Parathyroid adenoma (tissue), 2 donors: ENCODE results near the gene KIR3DL3.
"Not testable (repeated sequence)": the region's sequence is repeated elsewhere in the genome, so short reads cannot be mapped to it uniquely, and the experiment has no call there.

Experiments
- H2AFZ ChIP-seq: fragments of 300-600 bp; sonication (generic); one replicate; pipeline ENCODE4 v1.7.0; 2017; ENCODE audit warnings: antibody characterized with exemption, mild to moderate bottlenecking
- H3K27ac ChIP-seq: fragments of 300-600 bp; sonication (generic); one replicate; pipeline ENCODE4 v1.7.0; 2017
- H3K27me3 ChIP-seq: fragments of 300-600 bp; sonication (generic); one replicate; pipeline ENCODE4 v1.7.0; 2017; ENCODE audit warnings: low read length; ENCODE audit not compliant: control insufficient read depth, insufficient read depth
- H3K36me3 ChIP-seq: fragments of 300-600 bp; sonication (generic); one replicate; pipeline ENCODE4 v1.7.0; 2017; ENCODE audit warnings: low read length; ENCODE audit not compliant: control insufficient read depth, insufficient read depth
- H3K4me1 ChIP-seq: fragments of 300-600 bp; sonication (generic); one replicate; pipeline ENCODE4 v1.7.0; 2017; ENCODE audit warnings: control low read depth
- H3K4me2 ChIP-seq: fragments of 300-600 bp; sonication (generic); one replicate; pipeline ENCODE4 v1.7.0; 2017; ENCODE audit warnings: low read length
- H3K4me3 ChIP-seq: fragments of 300-600 bp; sonication (generic); one replicate; pipeline ENCODE4 v1.7.0; 2017; ENCODE audit warnings: low read depth, low read length
- H3K79me2 ChIP-seq: fragments of 300-600 bp; sonication (generic); one replicate; pipeline ENCODE4 v1.7.0; 2017; ENCODE audit warnings: control low read depth
- H3K9ac ChIP-seq: fragments of 300-600 bp; sonication (generic); one replicate; pipeline ENCODE4 v1.7.0; 2017; ENCODE audit warnings: mild to moderate bottlenecking
- H3K9me3 ChIP-seq: fragments of 300-600 bp; sonication (generic); one replicate; pipeline ENCODE4 v1.7.0; 2017; ENCODE audit warnings: low read length; ENCODE audit not compliant: control insufficient read depth
- TF ChIP-seq, protein P1 (sequence below): fragments of 300-600 bp; sonication (generic); IDR thresholded peaks from one replicate; pipeline ENCODE4 v1.7.0; 2017; ENCODE audit warnings: antibody characterized with exemption, mild to moderate bottlenecking
- donor health status: primary hyperparathyroidism.

Gene KIR3DL3

DNA sequence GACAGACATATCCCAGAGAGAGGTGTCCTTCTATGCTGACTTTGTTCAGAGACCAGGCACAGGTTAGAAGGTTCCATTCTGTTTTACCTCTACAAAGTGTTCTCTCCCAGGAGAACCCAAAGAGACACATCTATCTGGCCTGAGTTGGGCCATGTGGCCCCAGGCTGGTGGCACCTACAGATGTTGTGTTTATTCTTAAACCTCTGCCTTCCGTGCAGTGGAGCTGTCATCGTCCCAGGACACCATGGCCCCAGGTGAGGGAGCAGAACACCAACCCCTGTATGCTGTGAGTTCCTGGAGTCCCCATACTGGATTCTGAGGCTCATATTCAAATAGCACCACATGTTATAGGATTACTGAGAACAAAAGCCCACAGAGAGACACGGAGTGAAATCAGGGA is 3.9 kb downstream of the KIR3DL3 start:
- Histone ChIP-seq H3K4me2 (no peak overlapping the region), H3K9ac (no peak overlapping the region), H3K27me3 (no peaks in the 10 kb centered on the region), H3K27ac (no peak overlapping the region), H3K9me3 (no peaks in the 10 kb centered on the region), H2AFZ (no peak overlapping the region), H3K36me3 (no peaks in the 10 kb centered on the region), H3K79me2 (no peaks in the 10 kb centered on the region), H3K4me3 (no peak overlapping the region), H3K4me1 (no peaks in the 10 kb centered on the region)
- TF ChIP-seq, protein P1, sequence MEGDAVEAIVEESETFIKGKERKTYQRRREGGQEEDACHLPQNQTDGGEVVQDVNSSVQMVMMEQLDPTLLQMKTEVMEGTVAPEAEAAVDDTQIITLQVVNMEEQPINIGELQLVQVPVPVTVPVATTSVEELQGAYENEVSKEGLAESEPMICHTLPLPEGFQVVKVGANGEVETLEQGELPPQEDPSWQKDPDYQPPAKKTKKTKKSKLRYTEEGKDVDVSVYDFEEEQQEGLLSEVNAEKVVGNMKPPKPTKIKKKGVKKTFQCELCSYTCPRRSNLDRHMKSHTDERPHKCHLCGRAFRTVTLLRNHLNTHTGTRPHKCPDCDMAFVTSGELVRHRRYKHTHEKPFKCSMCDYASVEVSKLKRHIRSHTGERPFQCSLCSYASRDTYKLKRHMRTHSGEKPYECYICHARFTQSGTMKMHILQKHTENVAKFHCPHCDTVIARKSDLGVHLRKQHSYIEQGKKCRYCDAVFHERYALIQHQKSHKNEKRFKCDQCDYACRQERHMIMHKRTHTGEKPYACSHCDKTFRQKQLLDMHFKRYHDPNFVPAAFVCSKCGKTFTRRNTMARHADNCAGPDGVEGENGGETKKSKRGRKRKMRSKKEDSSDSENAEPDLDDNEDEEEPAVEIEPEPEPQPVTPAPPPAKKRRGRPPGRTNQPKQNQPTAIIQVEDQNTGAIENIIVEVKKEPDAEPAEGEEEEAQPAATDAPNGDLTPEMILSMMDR = no peak

DNA sequence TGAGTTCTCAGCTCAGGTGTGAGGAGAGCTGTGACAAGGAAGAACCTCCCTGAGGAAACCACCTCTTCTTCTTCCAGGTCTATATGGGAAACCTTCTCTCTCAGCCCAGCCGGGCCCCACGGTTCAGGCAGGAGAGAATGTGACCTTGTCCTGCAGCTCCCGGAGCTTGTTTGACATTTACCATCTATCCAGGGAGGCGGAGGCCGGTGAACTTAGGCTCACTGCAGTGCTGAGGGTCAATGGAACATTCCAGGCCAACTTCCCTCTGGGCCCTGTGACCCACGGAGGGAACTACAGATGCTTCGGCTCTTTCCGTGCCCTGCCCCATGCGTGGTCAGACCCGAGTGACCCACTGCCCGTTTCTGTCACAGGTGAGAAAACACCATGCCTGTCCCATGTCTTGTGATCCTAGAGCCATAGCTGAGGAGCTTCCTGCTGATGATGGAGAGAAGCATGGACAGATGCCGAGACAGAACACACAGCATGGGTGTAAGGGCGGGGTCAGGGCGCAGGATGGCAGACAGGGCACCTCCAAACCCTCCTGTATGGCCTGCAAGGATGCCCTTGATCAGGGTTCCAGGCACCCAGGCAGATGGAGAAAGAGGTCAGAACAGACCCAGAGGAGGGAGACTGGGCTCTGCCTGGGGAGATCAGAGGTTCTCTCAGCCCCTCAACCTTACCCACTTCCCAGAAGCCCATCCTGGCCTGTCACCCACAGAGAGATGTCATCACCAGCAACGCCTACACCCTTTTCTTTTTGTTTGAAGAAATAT is 5.4 kb downstream of the KIR3DL3 start:
- H3K4me1 ChIP-seq = no peaks in the 10 kb centered on the region
- no peaks in the 10 kb centered on the region for H3K79me2 ChIP-seq
- no peak overlapping the region for H3K4me2 ChIP-seq
- no peaks in the 10 kb centered on the region for H3K9me3 ChIP-seq
- no peak overlapping the region for H3K4me3 ChIP-seq
- no peaks in the 10 kb centered on the region for H3K36me3 ChIP-seq
- H3K27me3 ChIP-seq = no peaks in the 10 kb centered on the region
- no peak overlapping the region for H2AFZ ChIP-seq
- TF ChIP-seq, protein P1 = no peak
- H3K9ac ChIP-seq = no peak overlapping the region
- no peak overlapping the region for H3K27ac ChIP-seq

DNA sequence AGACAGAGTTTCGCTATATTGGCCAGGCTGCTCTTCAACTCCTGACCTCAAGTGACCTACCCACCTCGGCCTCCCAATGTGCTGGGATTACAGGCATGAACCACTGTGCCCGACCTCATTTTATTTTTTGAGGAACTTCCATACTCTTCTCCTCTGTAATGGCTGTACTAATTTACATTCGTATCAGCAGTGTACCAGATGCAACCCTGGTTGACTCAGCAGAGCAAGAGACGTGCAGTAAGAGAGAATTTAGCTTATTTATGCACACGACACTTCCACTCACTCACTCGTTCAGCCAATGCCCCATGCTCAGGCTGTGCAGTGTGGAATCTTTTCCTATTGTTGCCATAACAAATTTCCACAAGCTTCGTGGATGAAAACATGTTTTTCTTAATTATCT is 6.9 kb downstream of the KIR3DL3 start:
- Histone ChIP-seq H3K27me3 (no peaks in the 10 kb centered on the region), H3K4me1 (no peaks in the 10 kb centered on the region), H3K36me3 (no peaks in the 10 kb centered on the region), H3K27ac (no peak overlapping the region), H2AFZ (no peak overlapping the region), H3K79me2 (no peaks in the 10 kb centered on the region), H3K4me3 (no peak overlapping the region), H3K9me3 (no peaks in the 10 kb centered on the region), H3K4me2 (no peak overlapping the region), H3K9ac (no peak overlapping the region)
- TF ChIP-seq, protein P1 = no peak

DNA sequence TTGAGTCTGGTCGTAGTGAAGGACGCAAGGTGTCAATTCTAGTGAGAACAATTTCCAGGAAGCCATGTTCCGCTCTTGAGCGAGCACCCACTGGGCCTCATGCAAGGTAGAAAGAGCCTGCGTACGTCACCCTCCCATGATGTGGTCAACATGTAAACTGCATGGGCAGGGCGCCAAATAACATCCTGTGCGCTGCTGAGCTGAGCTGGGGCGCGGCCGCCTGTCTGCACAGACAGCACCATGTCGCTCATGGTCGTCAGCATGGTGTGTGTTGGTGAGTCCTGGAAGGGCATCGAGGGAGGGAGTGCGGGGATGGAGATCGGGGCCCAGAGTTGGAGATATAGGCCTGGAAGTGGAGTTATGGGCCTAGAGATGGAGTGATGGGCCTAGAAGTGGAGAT is 14.1 kb downstream of the KIR3DL3 start, which contains the start of gene KIR2DL3:
Gene KIR2DL3, plus strand, starts transcription at position 208 of the 400 bp plus-strand sequence. Its CDS starts 33 bp downstream, at position 241.
- H3K27ac ChIP-seq, H2AFZ ChIP-seq, H3K4me3 ChIP-seq, H3K4me1 ChIP-seq, H3K27me3 ChIP-seq, H3K79me2 ChIP-seq, H3K9ac ChIP-seq, H3K9me3 ChIP-seq, H3K4me2 ChIP-seq, H3K36me3 ChIP-seq: not testable (repeated sequence)

DNA sequence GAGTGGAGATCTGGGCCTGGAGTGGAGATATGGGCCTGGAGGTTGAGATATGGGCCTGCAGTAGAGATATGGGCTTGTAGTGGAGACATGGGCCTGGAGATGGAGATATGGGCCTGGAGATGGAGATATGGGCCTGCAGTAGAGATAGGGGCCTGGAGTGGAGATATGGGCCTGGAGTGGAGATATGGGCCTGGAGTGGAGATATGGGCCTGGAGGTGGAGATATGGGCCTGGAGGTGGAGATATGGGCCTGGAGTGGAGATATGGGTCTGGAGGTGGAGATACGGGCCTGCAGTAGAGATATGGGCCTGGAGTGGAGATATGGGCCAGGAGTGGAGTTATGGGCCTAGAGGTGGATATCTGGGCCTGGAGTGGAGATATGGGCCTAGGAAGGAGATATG is 14.5 kb downstream of the KIR3DL3 start:
- H3K4me3 ChIP-seq = no peak overlapping the region
- H3K9ac ChIP-seq = no peak overlapping the region
- no peak overlapping the region for H2AFZ ChIP-seq
- H3K36me3 ChIP-seq = no peaks in the 10 kb centered on the region
- TF ChIP-seq, protein P1 = no peak
- no peaks in the 10 kb centered on the region for H3K27me3 ChIP-seq
- H3K4me1 ChIP-seq = no peaks in the 10 kb centered on the region
- H3K4me2 ChIP-seq = no peak overlapping the region
- H3K9me3 ChIP-seq = no peaks in the 10 kb centered on the region
- H3K27ac ChIP-seq = no peak overlapping the region
- H3K79me2 ChIP-seq = no peaks in the 10 kb centered on the region
